ENCODE measurements around the gene ARAP3.

Gene ARAP3

GRCh38 chr5:141716009-141716408, 34.0 kb upstream of the ARAP3 start:
- no peak overlapping the region for H3K4me3 ChIP-seq (replicated peaks; ENCODE audit: low read depth, low read length)
- DNase-seq (ENCODE audit: extremely low read depth, low read depth) = no peak
- TF ChIP-seq CTCF (IDR thresholded peaks at IDR 0.05; ENCODE audit: low read depth, low read length, missing control alignments) = no peak

- TF ChIP-seq CTCF (IDR thresholded peaks at IDR 0.05; ENCODE audit: low read depth, low read length, missing control alignments) = no peak
- no peak overlapping the region for H3K4me3 ChIP-seq (replicated peaks; ENCODE audit: low read depth, low read length)
- DNase-seq (ENCODE audit: extremely low read depth, low read depth) = no peak
Measured at GRCh38 chr5:141715346-141715905, 33.4 kb upstream of the ARAP3 start.

- DNase-seq (ENCODE audit: extremely low read depth, low read depth) = no peak
- no peak overlapping the region for H3K4me3 ChIP-seq (replicated peaks; ENCODE audit: low read depth, low read length)
- TF ChIP-seq CTCF (IDR thresholded peaks at IDR 0.05; ENCODE audit: low read depth, low read length, missing control alignments) = no peak
Measured at GRCh38 chr5:141714542-141715310, 32.7 kb upstream of the ARAP3 start.

- no peak for TF ChIP-seq CTCF (IDR thresholded peaks at IDR 0.05; ENCODE audit: low read depth, low read length, missing control alignments)
- H3K4me3 ChIP-seq (replicated peaks; ENCODE audit: low read depth, low read length) = no peak overlapping the region
- no peak for DNase-seq (ENCODE audit: extremely low read depth, low read depth)
Measured at GRCh38 chr5:141713616-141714309, 31.7 kb upstream of the ARAP3 start.

- no peak for DNase-seq (ENCODE audit: extremely low read depth, low read depth)
- H3K4me3 ChIP-seq (replicated peaks; ENCODE audit: low read depth, low read length) = no peak overlapping the region
- TF ChIP-seq CTCF (IDR thresholded peaks at IDR 0.05; ENCODE audit: low read depth, low read length, missing control alignments) = no peak
Measured at GRCh38 chr5:141711687-141712086, 29.7 kb upstream of the ARAP3 start.

GRCh38 chr5:141709699-141710267, 27.8 kb upstream of the ARAP3 start:
- no peak overlapping the region for H3K4me3 ChIP-seq (replicated peaks; ENCODE audit: low read depth, low read length)
- DNase-seq (ENCODE audit: extremely low read depth, low read depth) = no peak
- no peak for TF ChIP-seq CTCF (IDR thresholded peaks at IDR 0.05; ENCODE audit: low read depth, low read length, missing control alignments)
